Kidney (tissue), 14 donors: ENCODE measurements around the gene COL12A1. TPM values are rescaled to one million over a fixed set of nuclear protein-coding genes. Genes with fewer than 3 reads are reported as not detected.

ENCODE experiments used
- DNase-seq, 5 donors: peaks; one replicate each; pipeline ENCODE4 v3.0.0-alpha.2; 2013 to 2020
- FAIRE-seq: peaks from 2 replicates; lab custom pipeline; 2012; peaks lifted over from hg19 to GRCh38; lab: Jason Lieb, UNC
- H3K27ac ChIP-seq, 2 donors: one replicate each; pipeline ENCODE4 v1.7.0; 2013; ENCODE audit warnings: low read depth in 2 of 2, low read length in 2 of 2, inconsistent platforms in 1 of 2
- H3K27me3 ChIP-seq: one replicate; pipeline ENCODE4 v1.7.1; 2013; ENCODE audit warnings: low read length, inconsistent platforms; ENCODE audit not compliant: control insufficient read depth, insufficient read depth
- H3K36me3 ChIP-seq, 3 donors: one replicate each; pipeline versions ENCODE4 v1.7.0 to v1.7.1; 2013; ENCODE audit warnings: low read length in 3 of 3, control low read depth in 1 of 3, inconsistent platforms in 1 of 3; ENCODE audit not compliant: insufficient read depth in 3 of 3, control insufficient read depth in 2 of 3
- H3K4me1 ChIP-seq, 3 donors: one replicate each; pipeline versions ENCODE4 v1.7.0 to v1.7.1; 2013; ENCODE audit warnings: low read length in 3 of 3, inconsistent platforms in 1 of 3, low read depth in 1 of 3; ENCODE audit not compliant: control insufficient read depth in 2 of 3, insufficient read depth in 2 of 3
- H3K4me3 ChIP-seq, 3 donors: one replicate each; pipeline versions ENCODE4 v1.7.0 to v1.8.1; 2013; ENCODE audit warnings: low read length in 3 of 3, control low read depth in 1 of 3, inconsistent platforms in 1 of 3
- H3K9ac ChIP-seq, 3 donors: one replicate each; pipeline versions ENCODE4 v1.7.0 to v1.7.1; 2013; ENCODE audit warnings: low read length in 3 of 3, control low read depth in 1 of 3, inconsistent platforms in 1 of 3
- H3K9me3 ChIP-seq, 3 donors: one replicate each; pipeline versions ENCODE4 v1.7.0 to v1.7.1; 2013; ENCODE audit warnings: low read length in 3 of 3, control low read depth in 1 of 3, inconsistent platforms in 1 of 3; ENCODE audit not compliant: control insufficient read depth in 2 of 3, insufficient read depth in 1 of 3
- intact Hi-C: fragments of 100-400 bp; cut with DNase I; formaldehyde crosslinking; loops from one replicate; pipeline ENCODE4 v1.11.1; 2022
- polyA plus RNA-seq: library from polyadenylated mRNA; stranded (reverse); fragments of 350-450 nt; fragmentation: Illumina TruSeq; extraction: RNeasy Lipid Tissue Mini Kit (QIAGEN cat#74804); gene quantifications from one replicate; pipeline ENCODE4 v1.2.3, GENCODE V29; 2014; ENCODE audit warnings: low read depth, low replicate concordance; ENCODE audit not compliant: insufficient read depth
- total RNA-seq: library from RNA; stranded (reverse); fragmentation: NEBNext Ultra II Directional; extraction: Animal tissue kit (Norgen Biotek cat#: 25700); gene quantifications from one replicate; pipeline ENCODE4 v1.2.1, GENCODE V29; 2021
- TF ChIP-seq, protein P1 (sequence below): IDR thresholded peaks from 3 replicates; pipeline ENCODE4 v1.5.1; 2012; ENCODE audit warnings: mild to moderate bottlenecking, moderate library complexity, borderline replicate concordance; ENCODE audit not compliant: insufficient read depth; ENCODE audit errors: extremely low read depth
- donor health status: control.
- donor health status: control.
- donor health status: control.
- donor health status: control.
- donor health status: control.
- donor health status: DM: yes; HTN: yes; CAD: no.
- donor health status: Normal renal cell carcinoma (clear cell type).

The COL12A1 gene
- total and polyA plus RNA-seq, 2 donors from 2014 or later: 12.3 to 28.3 TPM

GRCh38 chr6:75124983-75125382, 80.9 kb downstream of the COL12A1 start:
- no peak overlapping the region for H3K4me3 ChIP-seq
- intact Hi-C loops: no loop called here
- H3K9me3 ChIP-seq: no peaks in the 10 kb centered on the region
- H3K27me3 ChIP-seq: no peaks in the 10 kb centered on the region
- H3K9ac ChIP-seq: no peak overlapping the region
- H3K4me1 ChIP-seq: no peaks in the 10 kb centered on the region
- FAIRE-seq: no peak
- no peak overlapping the region for H3K27ac ChIP-seq
- TF ChIP-seq, protein P1, sequence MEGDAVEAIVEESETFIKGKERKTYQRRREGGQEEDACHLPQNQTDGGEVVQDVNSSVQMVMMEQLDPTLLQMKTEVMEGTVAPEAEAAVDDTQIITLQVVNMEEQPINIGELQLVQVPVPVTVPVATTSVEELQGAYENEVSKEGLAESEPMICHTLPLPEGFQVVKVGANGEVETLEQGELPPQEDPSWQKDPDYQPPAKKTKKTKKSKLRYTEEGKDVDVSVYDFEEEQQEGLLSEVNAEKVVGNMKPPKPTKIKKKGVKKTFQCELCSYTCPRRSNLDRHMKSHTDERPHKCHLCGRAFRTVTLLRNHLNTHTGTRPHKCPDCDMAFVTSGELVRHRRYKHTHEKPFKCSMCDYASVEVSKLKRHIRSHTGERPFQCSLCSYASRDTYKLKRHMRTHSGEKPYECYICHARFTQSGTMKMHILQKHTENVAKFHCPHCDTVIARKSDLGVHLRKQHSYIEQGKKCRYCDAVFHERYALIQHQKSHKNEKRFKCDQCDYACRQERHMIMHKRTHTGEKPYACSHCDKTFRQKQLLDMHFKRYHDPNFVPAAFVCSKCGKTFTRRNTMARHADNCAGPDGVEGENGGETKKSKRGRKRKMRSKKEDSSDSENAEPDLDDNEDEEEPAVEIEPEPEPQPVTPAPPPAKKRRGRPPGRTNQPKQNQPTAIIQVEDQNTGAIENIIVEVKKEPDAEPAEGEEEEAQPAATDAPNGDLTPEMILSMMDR: no peak
- H3K36me3 ChIP-seq: no peaks in the 10 kb centered on the region
- no peak for DNase-seq

DNA sequence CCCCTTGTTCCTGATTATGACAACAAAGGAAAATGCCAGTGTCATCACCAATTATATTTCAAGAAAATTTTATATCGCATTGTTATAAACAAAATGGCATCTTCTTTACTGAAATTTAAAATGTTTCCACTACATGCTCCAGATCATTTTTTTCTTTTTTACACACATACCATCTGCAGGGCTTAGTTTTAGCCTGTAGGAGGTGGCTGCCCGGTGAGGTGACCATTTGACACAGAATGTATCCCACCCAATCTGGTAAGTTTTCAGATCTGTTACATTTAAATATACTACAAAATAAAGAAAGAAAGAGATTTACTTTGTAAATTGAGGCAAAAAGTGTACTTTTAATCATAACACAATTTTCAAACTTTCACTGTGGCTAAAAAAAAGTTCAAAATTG, 81.8 kb downstream of the COL12A1 start:
- DNase-seq (no peak), FAIRE-seq (no peak)
- no peak overlapping the region for H3K27ac ChIP-seq

DNA sequence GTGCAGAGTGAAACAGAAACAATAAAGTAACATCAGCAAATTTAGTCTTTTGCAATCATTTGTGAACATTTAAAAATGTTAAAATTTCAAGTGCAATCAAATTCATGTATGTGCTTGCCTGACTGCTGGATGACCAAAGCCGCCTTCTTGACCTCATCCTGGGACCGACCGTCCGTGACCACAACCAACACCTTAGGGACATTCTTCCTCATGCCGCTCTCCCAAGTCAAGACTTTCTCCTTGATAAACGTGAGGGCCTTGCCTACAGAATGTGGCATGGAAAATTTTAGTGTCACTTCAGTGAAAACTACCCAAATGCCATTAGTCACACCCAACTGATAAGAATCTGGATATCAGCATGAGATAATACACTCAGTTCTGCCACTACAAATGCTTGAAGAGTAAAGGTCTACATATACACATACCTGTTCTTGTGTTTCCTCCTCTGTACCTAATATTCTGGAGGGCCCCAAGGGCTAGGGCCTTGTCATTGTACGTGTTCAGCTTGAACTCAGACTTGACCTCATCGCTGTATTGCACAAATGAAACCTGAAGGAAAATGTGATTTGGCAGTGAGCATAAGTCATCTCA, 86.8 kb downstream of the COL12A1 start:
- Histone ChIP-seq H3K9ac (no peak overlapping the region), H3K27ac (no peak overlapping the region), H3K27me3 (no peaks in the 10 kb centered on the region), H3K9me3 (no peaks in the 10 kb centered on the region), H3K36me3 (no peaks in the 10 kb centered on the region), H3K4me1 (peaks cover 0 to 6% (median 0%) of the 10 kb centered on the region in 3 donors), H3K4me3 (no peak overlapping the region)
- intact Hi-C loops: no loop called here
- TF ChIP-seq, protein P1: no peak
- DNase-seq: no peak
- FAIRE-seq: no peak

More for the DNA sequence above, 81.8 kb downstream of the COL12A1 start:
- Histone ChIP-seq H3K9me3 (no peaks in the 10 kb centered on the region), H3K4me3 (no peak overlapping the region), H3K9ac (no peak overlapping the region), H3K36me3 (no peaks in the 10 kb centered on the region), H3K4me1 (no peaks in the 10 kb centered on the region), H3K27me3 (no peaks in the 10 kb centered on the region)
- TF ChIP-seq, protein P1: no peak
- intact Hi-C loops: no loop called here

DNA sequence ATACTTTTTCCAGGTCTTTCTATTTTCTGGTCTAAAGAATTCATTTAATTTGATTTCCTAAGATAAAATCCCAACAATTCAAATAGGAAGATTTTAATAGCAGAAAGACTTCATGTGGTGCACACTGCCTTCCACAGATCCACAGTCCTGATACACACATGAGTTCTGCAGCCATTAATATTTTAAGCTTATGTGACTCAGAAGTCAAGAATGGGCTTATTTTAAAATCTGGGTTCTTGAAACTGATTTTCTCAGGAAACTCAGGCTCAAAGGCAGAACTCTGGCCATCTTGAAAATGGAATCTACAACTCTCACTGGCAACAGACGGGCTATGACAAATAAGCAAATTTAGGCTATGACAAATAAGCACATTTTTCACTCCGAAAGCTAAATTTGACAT, 88.2 kb downstream of the COL12A1 start:
- Histone ChIP-seq H3K36me3 (no peaks in the 10 kb centered on the region), H3K27ac (no peak overlapping the region), H3K4me3 (no peak overlapping the region), H3K4me1 (peaks cover 0 to 6% (median 0%) of the 10 kb centered on the region in 3 donors), H3K27me3 (no peaks in the 10 kb centered on the region), H3K9ac (no peak overlapping the region), H3K9me3 (no peaks in the 10 kb centered on the region)
- intact Hi-C loops: no loop called here
- DNase-seq (no peak), FAIRE-seq (no peak)
- TF ChIP-seq, protein P1: no peak
